ENCODE data around the gene BIRC6. TPM values are rescaled to one million over a fixed set of nuclear protein-coding genes. Genes with fewer than 3 reads are reported as not detected.

The BIRC6 gene
- total RNA-seq, 2 experiments from 2014 or later, result 81.2 to 125 TPM

DNA sequence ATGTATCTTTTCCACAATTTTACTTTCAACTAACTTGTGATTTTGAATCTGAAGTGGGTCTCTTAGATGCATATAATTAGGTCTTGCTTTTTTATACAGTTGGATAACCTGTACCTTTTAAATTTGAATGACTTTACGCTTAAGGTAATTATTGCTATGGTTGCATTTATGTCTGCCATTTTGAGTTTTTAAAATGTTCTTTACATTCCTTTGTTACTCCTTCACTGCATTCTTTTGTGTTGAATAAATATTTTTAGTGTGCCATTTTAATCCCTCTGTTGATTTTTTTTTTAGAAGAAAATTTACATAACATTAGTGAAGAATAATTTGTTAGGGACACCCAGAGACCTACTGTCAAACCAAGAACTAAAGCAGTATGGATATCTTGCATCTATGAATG is 65.3 kb downstream of the BIRC6 start:
- Histone ChIP-seq H3K9me2 (ENCODE audit: insufficient read depth, low read length) (no peaks in the 10 kb centered on the region), H3K79me2 (ENCODE audit: insufficient read depth, low read depth, low read length) (peaks cover 98% of the 10 kb centered on the region), H3K4me2 (ENCODE audit: low read length) (no peak overlapping the region), H3K36me3 (ENCODE audit: insufficient read depth, low read length) (peaks cover 65% of the 10 kb centered on the region), H2AFZ (ENCODE audit: low read length) (no peak overlapping the region), H3K4me3 (ENCODE audit: low read depth, low read length, poor library complexity, severe bottlenecking) (no peak overlapping the region), H3K4me1 (ENCODE audit: insufficient read depth, low read length, poor library complexity, severe bottlenecking) (no peaks in the 10 kb centered on the region), H3K9me3 (ENCODE audit: low read length) (no peaks in the 10 kb centered on the region; the same call in 1 of the 2 replicates), H3K27ac (ENCODE audit: low read depth, low read length, poor library complexity, severe bottlenecking) (no peak overlapping the region), H4K20me1 (ENCODE audit: insufficient read depth, low read length) (peaks cover 4% of the 10 kb centered on the region)
- ChIA-PET CTCF (ENCODE audit: unreplicated experiment) (no interaction called here), POLR2A (no interaction called here)
- TF ChIP-seq, protein P1, sequence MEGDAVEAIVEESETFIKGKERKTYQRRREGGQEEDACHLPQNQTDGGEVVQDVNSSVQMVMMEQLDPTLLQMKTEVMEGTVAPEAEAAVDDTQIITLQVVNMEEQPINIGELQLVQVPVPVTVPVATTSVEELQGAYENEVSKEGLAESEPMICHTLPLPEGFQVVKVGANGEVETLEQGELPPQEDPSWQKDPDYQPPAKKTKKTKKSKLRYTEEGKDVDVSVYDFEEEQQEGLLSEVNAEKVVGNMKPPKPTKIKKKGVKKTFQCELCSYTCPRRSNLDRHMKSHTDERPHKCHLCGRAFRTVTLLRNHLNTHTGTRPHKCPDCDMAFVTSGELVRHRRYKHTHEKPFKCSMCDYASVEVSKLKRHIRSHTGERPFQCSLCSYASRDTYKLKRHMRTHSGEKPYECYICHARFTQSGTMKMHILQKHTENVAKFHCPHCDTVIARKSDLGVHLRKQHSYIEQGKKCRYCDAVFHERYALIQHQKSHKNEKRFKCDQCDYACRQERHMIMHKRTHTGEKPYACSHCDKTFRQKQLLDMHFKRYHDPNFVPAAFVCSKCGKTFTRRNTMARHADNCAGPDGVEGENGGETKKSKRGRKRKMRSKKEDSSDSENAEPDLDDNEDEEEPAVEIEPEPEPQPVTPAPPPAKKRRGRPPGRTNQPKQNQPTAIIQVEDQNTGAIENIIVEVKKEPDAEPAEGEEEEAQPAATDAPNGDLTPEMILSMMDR (conservative IDR thresholded peaks at IDR 0.05; ENCODE audit: low read length), result no peak
- no peak for TF ChIP-seq EZH2phosphoT487 (IDR thresholded peaks at IDR 0.05; ENCODE audit: borderline replicate concordance, low read depth, low read length)
- intact Hi-C loops (cut with micrococcal nuclease; ENCODE audit: unreplicated experiment), result no loop called here
- DNase-seq (ENCODE audit: low spot score), result no peak
- BruUV-seq (replicated peaks), result no TSS peak

- no peak for DNase-seq (ENCODE audit: low spot score)
- peaks cover 51% of the 10 kb centered on the region for H3K36me3 ChIP-seq (ENCODE audit: insufficient read depth, low read length)
- peaks cover 4% of the 10 kb centered on the region for H4K20me1 ChIP-seq (ENCODE audit: insufficient read depth, low read length)
- intact Hi-C loops (cut with micrococcal nuclease; ENCODE audit: unreplicated experiment), result no loop called here
- ChIA-PET POLR2A (no interaction called here), CTCF (ENCODE audit: unreplicated experiment) (interaction anchor here (0.6 kb wide), 1 partner anchor 1562 kb away, joined by 8 read pairs; no protein-coding TSS in a partner anchor)
- no peaks in the 10 kb centered on the region for H3K4me1 ChIP-seq (ENCODE audit: insufficient read depth, low read length, poor library complexity, severe bottlenecking)
- H3K4me2 ChIP-seq (ENCODE audit: low read length), result no peak overlapping the region
- no peak for TF ChIP-seq EZH2phosphoT487 (IDR thresholded peaks at IDR 0.05; ENCODE audit: borderline replicate concordance, low read depth, low read length)
- TF ChIP-seq, protein P1 (conservative IDR thresholded peaks at IDR 0.05; ENCODE audit: low read length), result no peak
- H3K27ac ChIP-seq (ENCODE audit: low read depth, low read length, poor library complexity, severe bottlenecking), result no peak overlapping the region
- H3K9me2 ChIP-seq (ENCODE audit: insufficient read depth, low read length), result no peaks in the 10 kb centered on the region
- peaks cover 97% of the 10 kb centered on the region for H3K79me2 ChIP-seq (ENCODE audit: insufficient read depth, low read depth, low read length)
- no peaks in the 10 kb centered on the region; the same call in 1 of the 2 replicates for H3K9me3 ChIP-seq (ENCODE audit: low read length)
- H2AFZ ChIP-seq (ENCODE audit: low read length), result no peak overlapping the region
- BruUV-seq (replicated peaks), result no TSS peak
- H3K4me3 ChIP-seq (ENCODE audit: low read depth, low read length, poor library complexity, severe bottlenecking), result no peak overlapping the region
These were observed 66.7 kb downstream of the BIRC6 start for GRCh38 chr2:32423536-32423935.

- CTCF ChIA-PET (ENCODE audit: unreplicated experiment), result no interaction called here
These were observed 67.9 kb downstream of the BIRC6 start for GRCh38 chr2:32424739-32425138.

More at GRCh38 chr2:32424739-32425138, 67.9 kb downstream of the BIRC6 start:
- DNase-seq (ENCODE audit: low spot score), result no peak
- peaks cover 52% of the 10 kb centered on the region for H3K36me3 ChIP-seq (ENCODE audit: insufficient read depth, low read length)
- TF ChIP-seq, protein P1 (conservative IDR thresholded peaks at IDR 0.05; ENCODE audit: low read length), result no peak
- TF ChIP-seq EZH2phosphoT487 (IDR thresholded peaks at IDR 0.05; ENCODE audit: borderline replicate concordance, low read depth, low read length), result no peak
- POLR2A ChIA-PET, result interaction anchor here (0.6 kb wide), 1 partner anchor 453 kb away, joined by 3 read pairs; no protein-coding TSS in a partner anchor
- no TSS peak for BruUV-seq (replicated peaks)
- no peak overlapping the region for H3K27ac ChIP-seq (ENCODE audit: low read depth, low read length, poor library complexity, severe bottlenecking)
- no peak overlapping the region for H2AFZ ChIP-seq (ENCODE audit: low read length)
- H3K79me2 ChIP-seq (ENCODE audit: insufficient read depth, low read depth, low read length), result peaks cover 97% of the 10 kb centered on the region
- no peaks in the 10 kb centered on the region for H3K9me2 ChIP-seq (ENCODE audit: insufficient read depth, low read length)
- H3K4me1 ChIP-seq (ENCODE audit: insufficient read depth, low read length, poor library complexity, severe bottlenecking), result no peaks in the 10 kb centered on the region
- no peaks in the 10 kb centered on the region for H3K9me3 ChIP-seq (ENCODE audit: low read length)
- no peak overlapping the region for H3K4me3 ChIP-seq (ENCODE audit: low read depth, low read length, poor library complexity, severe bottlenecking)
- intact Hi-C loops (cut with micrococcal nuclease; ENCODE audit: unreplicated experiment), result no loop called here
- H3K4me2 ChIP-seq (ENCODE audit: low read length), result no peak overlapping the region
- peaks cover 4% of the 10 kb centered on the region for H4K20me1 ChIP-seq (ENCODE audit: insufficient read depth, low read length)
